Gastroesophageal sphincter (tissue), 3 donors: Measurements from ENCODE around the gene JMJD8.

Experiments
- POLR2A ChIP-seq, 2 donors: fragments of 450-650 bp; IDR thresholded peaks; one replicate each; pipeline ENCODE4 v1.6.1; 2017; ENCODE audit warnings: antibody characterized with exemption in 2 of 2, mild to moderate bottlenecking in 2 of 2, moderate library complexity in 1 of 2
- TF ChIP-seq, protein P1 (sequence below), 4 experiments: fragments of 200-600 bp in 2 of 4; fragments of 450-650 bp in 2 of 4; sonication (generic) in 1 of 4; IDR thresholded peaks; one replicate each; pipeline ENCODE4 v1.5.1; 2017 to 2019; ENCODE audit warnings: antibody characterized with exemption in 4 of 4, mild to moderate bottlenecking in 2 of 4, moderate library complexity in 2 of 4

DNA sequence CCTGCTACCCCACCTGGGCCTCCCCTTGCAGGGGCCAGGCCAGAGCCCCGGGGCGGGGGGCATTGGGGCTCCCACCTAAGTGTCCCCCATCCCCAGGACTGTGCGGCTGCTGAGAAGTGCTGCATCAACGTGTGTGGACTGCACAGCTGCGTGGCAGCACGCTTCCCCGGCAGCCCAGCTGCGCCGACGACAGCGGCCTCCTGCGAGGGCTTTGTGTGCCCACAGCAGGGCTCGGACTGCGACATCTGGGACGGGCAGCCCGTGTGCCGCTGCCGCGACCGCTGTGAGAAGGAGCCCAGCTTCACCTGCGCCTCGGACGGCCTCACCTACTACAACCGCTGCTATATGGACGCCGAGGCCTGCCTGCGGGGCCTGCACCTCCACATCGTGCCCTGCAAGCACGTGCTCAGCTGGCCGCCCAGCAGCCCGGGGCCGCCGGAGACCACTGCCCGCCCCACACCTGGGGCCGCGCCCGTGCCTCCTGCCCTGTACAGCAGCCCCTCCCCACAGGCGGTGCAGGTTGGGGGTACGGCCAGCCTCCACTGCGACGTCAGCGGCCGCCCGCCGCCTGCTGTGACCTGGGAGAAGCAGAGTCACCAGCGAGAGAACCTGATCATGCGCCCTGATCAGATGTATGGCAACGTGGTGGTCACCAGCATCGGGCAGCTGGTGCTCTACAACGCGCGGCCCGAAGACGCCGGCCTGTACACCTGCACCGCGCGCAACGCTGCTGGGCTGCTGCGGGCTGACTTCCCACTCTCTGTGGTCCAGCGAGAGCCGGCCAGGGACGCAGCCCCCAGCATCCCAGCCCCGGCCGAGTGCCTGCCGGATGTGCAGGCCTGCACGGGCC lies 51.4 kb downstream of the JMJD8 start:
- TF ChIP-seq, protein P1, sequence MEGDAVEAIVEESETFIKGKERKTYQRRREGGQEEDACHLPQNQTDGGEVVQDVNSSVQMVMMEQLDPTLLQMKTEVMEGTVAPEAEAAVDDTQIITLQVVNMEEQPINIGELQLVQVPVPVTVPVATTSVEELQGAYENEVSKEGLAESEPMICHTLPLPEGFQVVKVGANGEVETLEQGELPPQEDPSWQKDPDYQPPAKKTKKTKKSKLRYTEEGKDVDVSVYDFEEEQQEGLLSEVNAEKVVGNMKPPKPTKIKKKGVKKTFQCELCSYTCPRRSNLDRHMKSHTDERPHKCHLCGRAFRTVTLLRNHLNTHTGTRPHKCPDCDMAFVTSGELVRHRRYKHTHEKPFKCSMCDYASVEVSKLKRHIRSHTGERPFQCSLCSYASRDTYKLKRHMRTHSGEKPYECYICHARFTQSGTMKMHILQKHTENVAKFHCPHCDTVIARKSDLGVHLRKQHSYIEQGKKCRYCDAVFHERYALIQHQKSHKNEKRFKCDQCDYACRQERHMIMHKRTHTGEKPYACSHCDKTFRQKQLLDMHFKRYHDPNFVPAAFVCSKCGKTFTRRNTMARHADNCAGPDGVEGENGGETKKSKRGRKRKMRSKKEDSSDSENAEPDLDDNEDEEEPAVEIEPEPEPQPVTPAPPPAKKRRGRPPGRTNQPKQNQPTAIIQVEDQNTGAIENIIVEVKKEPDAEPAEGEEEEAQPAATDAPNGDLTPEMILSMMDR (IDR thresholded peaks at IDR 0.05), result no peak
- TF ChIP-seq POLR2A (IDR thresholded peaks at IDR 0.05), result no peak
